ENCODE results near the gene IQCH.

Gene IQCH

DNA sequence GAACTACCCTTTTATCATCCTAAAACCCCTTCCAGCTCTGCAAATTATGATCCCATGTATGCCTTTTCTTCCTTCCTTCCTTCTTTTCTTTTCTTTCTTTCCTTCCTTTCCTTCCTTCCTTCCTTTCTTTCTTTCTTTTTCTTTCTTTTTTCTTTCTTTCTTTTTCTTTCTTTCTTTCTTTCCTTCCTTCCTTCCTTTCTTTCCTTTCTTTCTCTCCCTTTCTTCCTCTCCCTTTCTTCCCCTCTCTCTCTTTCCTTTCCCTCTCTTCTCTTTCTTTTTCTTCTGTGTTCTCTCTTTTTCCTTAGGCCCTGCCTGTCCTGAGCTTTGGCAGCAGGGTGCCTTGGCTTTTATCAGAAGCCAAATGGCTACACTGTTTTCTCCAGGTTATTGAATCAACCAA, 66.8 kb downstream of the IQCH start:
- TF ChIP-seq, protein P1, sequence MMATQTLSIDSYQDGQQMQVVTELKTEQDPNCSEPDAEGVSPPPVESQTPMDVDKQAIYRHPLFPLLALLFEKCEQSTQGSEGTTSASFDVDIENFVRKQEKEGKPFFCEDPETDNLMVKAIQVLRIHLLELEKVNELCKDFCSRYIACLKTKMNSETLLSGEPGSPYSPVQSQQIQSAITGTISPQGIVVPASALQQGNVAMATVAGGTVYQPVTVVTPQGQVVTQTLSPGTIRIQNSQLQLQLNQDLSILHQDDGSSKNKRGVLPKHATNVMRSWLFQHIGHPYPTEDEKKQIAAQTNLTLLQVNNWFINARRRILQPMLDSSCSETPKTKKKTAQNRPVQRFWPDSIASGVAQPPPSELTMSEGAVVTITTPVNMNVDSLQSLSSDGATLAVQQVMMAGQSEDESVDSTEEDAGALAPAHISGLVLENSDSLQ (IDR thresholded peaks at IDR 0.05) = no peak
- no peak for TF ChIP-seq ELF4 (IDR thresholded peaks at IDR 0.05)
- TF ChIP-seq BHLHE40 (IDR thresholded peaks at IDR 0.05; ENCODE audit: borderline replicate concordance) = no peak
- TF ChIP-seq CTBP1 (IDR thresholded peaks at IDR 0.05; ENCODE audit: borderline replicate concordance) = no peak
- TF ChIP-seq NFRKB (IDR thresholded peaks at IDR 0.05) = no peak
- no peak for TF ChIP-seq ZNF384 (IDR thresholded peaks at IDR 0.05)
- TF ChIP-seq ARNT (IDR thresholded peaks at IDR 0.05) = no peak
- TF ChIP-seq LEF1 (IDR thresholded peaks at IDR 0.05; ENCODE audit: borderline replicate concordance) = no peak
- TF ChIP-seq FOXM1 (IDR thresholded peaks at IDR 0.05; ENCODE audit: borderline replicate concordance) = no peak
- TF ChIP-seq HDGF (IDR thresholded peaks at IDR 0.05; ENCODE audit: borderline replicate concordance) = no peak
- TF ChIP-seq SUZ12 (IDR thresholded peaks at IDR 0.05) = no peak
- no peak for TF ChIP-seq SP1 (IDR thresholded peaks at IDR 0.05)
- TF ChIP-seq FOXK2 (IDR thresholded peaks at IDR 0.05) = no peak
- no peak for TF ChIP-seq FOXA1 (IDR thresholded peaks at IDR 0.05)
- no peak for TF ChIP-seq L3MBTL2 (conservative IDR thresholded peaks at IDR 0.05)
- TF ChIP-seq TARDBP (IDR thresholded peaks at IDR 0.05) = no peak
- POLR2A ChIA-PET = no interaction called here
- CTCF ChIA-PET = interaction anchor here (0.7 kb wide), 1 partner anchor 257 kb away, joined by 3 read pairs; no protein-coding TSS in a partner anchor
- no peak for DNase-seq (ENCODE audit: extremely low spot score)

DNA sequence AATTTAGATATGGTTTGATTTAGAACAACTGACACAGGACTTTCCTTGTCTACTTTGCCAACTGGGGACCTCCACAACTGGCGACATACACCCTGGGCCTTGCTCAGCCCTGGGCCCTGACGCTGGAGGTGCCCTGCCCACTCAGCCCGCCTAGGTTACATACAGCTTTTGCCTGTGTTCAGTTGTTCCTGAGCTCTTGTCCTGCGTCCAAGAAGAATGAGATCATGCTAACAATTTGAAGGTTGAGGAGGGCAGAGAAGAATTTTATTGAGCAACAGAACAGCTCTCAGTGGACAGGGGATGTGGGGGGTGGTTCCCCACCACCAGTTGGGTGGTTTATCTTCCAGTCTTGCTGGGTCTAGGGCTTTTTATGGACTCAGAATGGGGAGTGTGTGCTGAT, 67.9 kb downstream of the IQCH start:
- no peak for DNase-seq (ENCODE audit: extremely low spot score)
- CTCF ChIA-PET = no interaction called here
- no peak for TF ChIP-seq ZNF384 (IDR thresholded peaks at IDR 0.05)
- TF ChIP-seq FOXK2 (IDR thresholded peaks at IDR 0.05) = no peak
- TF ChIP-seq CTBP1 (IDR thresholded peaks at IDR 0.05; ENCODE audit: borderline replicate concordance) = no peak
- TF ChIP-seq, protein P1 (IDR thresholded peaks at IDR 0.05) = no peak
- no peak for TF ChIP-seq HDGF (IDR thresholded peaks at IDR 0.05; ENCODE audit: borderline replicate concordance)
- no peak for TF ChIP-seq BHLHE40 (IDR thresholded peaks at IDR 0.05; ENCODE audit: borderline replicate concordance)
- no peak for TF ChIP-seq L3MBTL2 (conservative IDR thresholded peaks at IDR 0.05)
- TF ChIP-seq FOXA1 (IDR thresholded peaks at IDR 0.05) = no peak
- no peak for TF ChIP-seq SUZ12 (IDR thresholded peaks at IDR 0.05)
- TF ChIP-seq FOXM1 (IDR thresholded peaks at IDR 0.05; ENCODE audit: borderline replicate concordance) = no peak
- no peak for TF ChIP-seq LEF1 (IDR thresholded peaks at IDR 0.05; ENCODE audit: borderline replicate concordance)
- no peak for TF ChIP-seq ELF4 (IDR thresholded peaks at IDR 0.05)
- no peak for TF ChIP-seq ARNT (IDR thresholded peaks at IDR 0.05)
- TF ChIP-seq NFRKB (IDR thresholded peaks at IDR 0.05) = no peak
- TF ChIP-seq TARDBP (IDR thresholded peaks at IDR 0.05) = no peak
- TF ChIP-seq SP1 (IDR thresholded peaks at IDR 0.05) = no peak
- POLR2A ChIA-PET = no interaction called here

DNA sequence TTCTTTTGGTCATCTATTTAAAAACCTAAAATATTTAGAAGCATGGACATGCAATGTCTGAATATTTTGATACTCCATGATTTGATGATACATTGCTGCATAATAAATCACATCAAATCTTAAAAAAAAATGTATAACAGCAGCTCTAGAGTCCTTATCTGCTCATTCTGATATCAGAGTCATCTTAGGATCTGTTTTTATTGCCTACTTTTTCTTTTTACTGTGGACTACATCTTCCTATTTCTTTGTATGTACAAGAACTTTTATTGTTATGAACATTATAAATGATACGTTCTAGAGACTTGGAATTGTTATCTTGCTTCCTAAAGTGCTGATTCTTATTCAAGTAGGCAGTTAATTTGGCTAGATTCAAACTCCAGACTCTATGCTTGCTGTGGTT, 72.7 kb downstream of the IQCH start:
- CTCF ChIA-PET = no interaction called here
- TF ChIP-seq HDGF (IDR thresholded peaks at IDR 0.05; ENCODE audit: borderline replicate concordance) (no peak), L3MBTL2 (conservative IDR thresholded peaks at IDR 0.05) (no peak), ARNT (IDR thresholded peaks at IDR 0.05) (no peak), SP1 (IDR thresholded peaks at IDR 0.05) (no peak), FOXK2 (IDR thresholded peaks at IDR 0.05) (no peak), LEF1 (IDR thresholded peaks at IDR 0.05; ENCODE audit: borderline replicate concordance) (no peak), ZNF384 (IDR thresholded peaks at IDR 0.05) (no peak), TARDBP (IDR thresholded peaks at IDR 0.05) (no peak), ELF4 (IDR thresholded peaks at IDR 0.05) (no peak), SUZ12 (IDR thresholded peaks at IDR 0.05) (no peak), FOXA1 (IDR thresholded peaks at IDR 0.05) (no peak), FOXM1 (IDR thresholded peaks at IDR 0.05; ENCODE audit: borderline replicate concordance) (no peak)
- TF ChIP-seq, protein P1 (IDR thresholded peaks at IDR 0.05) = no peak
- POLR2A ChIA-PET = no interaction called here

DNA sequence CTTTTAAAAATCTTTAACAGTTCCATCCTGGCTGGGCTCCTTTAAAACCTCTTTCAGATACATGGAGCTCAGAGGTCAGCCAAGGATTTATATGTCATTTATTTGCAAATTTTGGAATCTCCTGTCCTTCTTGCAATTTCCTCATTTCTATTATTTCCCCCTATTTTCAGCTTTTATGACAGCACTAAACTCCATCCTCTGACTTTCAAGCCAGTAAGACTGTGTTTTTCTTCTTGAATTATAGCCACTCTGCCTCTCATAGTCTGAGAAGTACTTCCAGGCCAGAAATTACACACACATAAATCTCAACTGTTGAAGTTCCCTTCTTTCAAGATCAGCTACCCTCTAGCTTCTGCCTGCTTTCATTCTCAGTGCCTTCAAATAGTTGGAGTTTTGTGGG, 73.2 kb downstream of the IQCH start:
- no peak for DNase-seq (ENCODE audit: extremely low spot score)
- CTCF ChIA-PET = no interaction called here
- POLR2A ChIA-PET = no interaction called here
- TF ChIP-seq TARDBP (IDR thresholded peaks at IDR 0.05) = no peak
- no peak for TF ChIP-seq L3MBTL2 (conservative IDR thresholded peaks at IDR 0.05)
- TF ChIP-seq SUZ12 (IDR thresholded peaks at IDR 0.05) = no peak
- no peak for TF ChIP-seq SP1 (IDR thresholded peaks at IDR 0.05)
- no peak for TF ChIP-seq BHLHE40 (IDR thresholded peaks at IDR 0.05; ENCODE audit: borderline replicate concordance)
- TF ChIP-seq ZNF384 (IDR thresholded peaks at IDR 0.05) = no peak
- no peak for TF ChIP-seq FOXM1 (IDR thresholded peaks at IDR 0.05; ENCODE audit: borderline replicate concordance)
- no peak for TF ChIP-seq NFRKB (IDR thresholded peaks at IDR 0.05)
- no peak for TF ChIP-seq FOXK2 (IDR thresholded peaks at IDR 0.05)
- no peak for TF ChIP-seq LEF1 (IDR thresholded peaks at IDR 0.05; ENCODE audit: borderline replicate concordance)
- no peak for TF ChIP-seq FOXA1 (IDR thresholded peaks at IDR 0.05)
- TF ChIP-seq HDGF (IDR thresholded peaks at IDR 0.05; ENCODE audit: borderline replicate concordance) = no peak
- no peak for TF ChIP-seq ARNT (IDR thresholded peaks at IDR 0.05)

More for the DNA sequence above, 72.7 kb downstream of the IQCH start:
- DNase-seq (ENCODE audit: extremely low spot score) = no peak

DNA sequence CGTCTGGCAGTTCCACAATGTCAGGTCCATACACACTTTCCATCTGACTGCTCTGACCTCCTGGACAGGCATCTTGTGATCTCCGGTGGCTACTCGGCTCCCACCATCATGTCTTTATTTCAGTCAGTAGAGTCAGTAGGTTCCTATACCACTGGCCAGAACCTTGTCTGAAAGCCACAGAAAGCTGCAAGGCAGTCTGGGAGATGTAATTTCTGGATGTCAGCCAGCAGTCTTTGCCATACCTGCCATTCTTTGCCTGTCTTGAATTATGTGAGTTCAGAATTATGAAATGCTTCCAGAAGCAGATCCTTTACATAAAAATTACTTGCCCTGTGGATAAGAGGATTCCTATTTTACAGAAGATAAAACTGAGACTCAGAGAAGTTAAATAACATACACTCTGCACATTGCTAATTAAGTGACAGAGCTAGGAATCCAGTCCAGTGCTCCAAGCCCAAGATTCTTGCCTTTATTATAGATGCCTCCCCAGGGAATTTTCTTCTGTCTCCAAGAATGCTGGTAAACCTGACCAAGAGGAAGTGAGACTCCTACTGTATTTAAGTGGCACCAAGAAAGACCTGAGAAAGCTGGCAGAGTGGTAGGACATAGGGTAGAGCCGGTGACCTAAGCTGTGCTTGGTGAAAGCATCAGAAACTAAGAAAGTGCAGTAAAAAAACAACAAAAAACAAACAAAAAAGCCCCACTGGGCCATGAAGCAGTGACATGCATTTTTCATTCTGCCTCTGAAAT, 75.6 kb downstream of the IQCH start:
- ChIA-PET POLR2A (no interaction called here), CTCF (interaction anchor here (1.1 kb wide), 1 partner anchor 57 kb away, joined by 3 read pairs; no protein-coding TSS in a partner anchor)
- TF ChIP-seq ELF4 (IDR thresholded peaks at IDR 0.05) (no peak), NFRKB (IDR thresholded peaks at IDR 0.05) (no peak), ZNF384 (IDR thresholded peaks at IDR 0.05) (no peak), SP1 (IDR thresholded peaks at IDR 0.05) (no peak), CTBP1 (IDR thresholded peaks at IDR 0.05; ENCODE audit: borderline replicate concordance) (no peak), LEF1 (IDR thresholded peaks at IDR 0.05; ENCODE audit: borderline replicate concordance) (no peak), FOXM1 (IDR thresholded peaks at IDR 0.05; ENCODE audit: borderline replicate concordance) (no peak), BHLHE40 (IDR thresholded peaks at IDR 0.05; ENCODE audit: borderline replicate concordance) (no peak), TARDBP (IDR thresholded peaks at IDR 0.05) (no peak), ARNT (IDR thresholded peaks at IDR 0.05) (no peak)
- TF ChIP-seq, protein P1 (IDR thresholded peaks at IDR 0.05) = no peak

More for the DNA sequence above, 75.6 kb downstream of the IQCH start:
- no peak for DNase-seq (ENCODE audit: extremely low spot score)
